HG03558 (cell line): ENCODE data around the gene CNMD.
"Not testable (repeated sequence)": the region's sequence is repeated elsewhere in the genome, so short reads cannot be mapped to it uniquely, and the experiment has no call there.

Source experiments
- ATAC-seq: cut with Tn5 transposase; IDR thresholded peaks from one replicate; pipeline ENCODE4 v1.9.1; 2021; ENCODE audit warnings: moderate number of reproducible peaks; ENCODE audit not compliant: unreplicated experiment; ENCODE audit errors: extremely low read depth

CNMD gene

GRCh38 chr13:52701728-52702465 lies 37.7 kb downstream of the CNMD start:
- no peak for ATAC-seq

GRCh38 chr13:52696566-52696965 lies 43.1 kb downstream of the CNMD start:
- ATAC-seq = no peak

GRCh38 chr13:52695856-52696255 lies 43.8 kb downstream of the CNMD start:
- peak; percentile 60 for ATAC-seq

- ATAC-seq = no peak
These were observed 53.2 kb downstream of the CNMD start for GRCh38 chr13:52686376-52686775.

GRCh38 chr13:52685806-52686205 lies 53.8 kb downstream of the CNMD start:
- ATAC-seq = not testable (repeated sequence)

- ATAC-seq = no peak
These were observed 61.8 kb downstream of the CNMD start for GRCh38 chr13:52677823-52678222.

GRCh38 chr13:52673465-52673864 lies 66.2 kb downstream of the CNMD start:
- no peak for ATAC-seq

GRCh38 chr13:52670726-52671125 lies 68.9 kb downstream of the CNMD start:
- no peak for ATAC-seq

GRCh38 chr13:52669677-52670076 lies 69.9 kb downstream of the CNMD start:
- ATAC-seq = no peak

GRCh38 chr13:52665325-52665724 lies 74.3 kb downstream of the CNMD start:
- ATAC-seq = no peak

- ATAC-seq = no peak
These were observed 75.3 kb downstream of the CNMD start for GRCh38 chr13:52664272-52664671.

GRCh38 chr13:52659340-52659739 lies 80.3 kb downstream of the CNMD start:
- ATAC-seq = no peak
